Measurements from ENCODE around the gene PID1. TPM values are rescaled to one million over a fixed set of nuclear protein-coding genes. Genes with fewer than 3 reads are reported as not detected.

PID1 gene
- total RNA-seq, 1 donor from 2014 or later, result 1.4 TPM

GRCh38 chr2:229268626-229269025, 2.5 kb downstream of the PID1 start:
- Histone ChIP-seq H3K4me1 (no peaks in the 10 kb centered on the region), H3K9me3 (ENCODE audit: low read depth) (no peaks in the 10 kb centered on the region), H3K27ac (no peak overlapping the region), H3K27me3 (peaks cover 43% of the 10 kb centered on the region), H3K79me2 (ENCODE audit: low read depth) (no peaks in the 10 kb centered on the region), H3K4me3 (no peak overlapping the region), H3K9ac (no peak overlapping the region), H2AFZ (replicated peaks) (no peak overlapping the region), H4K20me1 (ENCODE audit: low read depth) (no peaks in the 10 kb centered on the region), H3K4me2 (no peak overlapping the region), H3K36me3 (no peaks in the 10 kb centered on the region), H3F3A (ENCODE audit: low read depth) (peaks cover 8% of the 10 kb centered on the region)
- peaks cover 7% of the 10 kb centered on the region for H3K27me3 Mint-ChIP-seq (ENCODE audit: insufficient read depth, low read depth)
- TF ChIP-seq EZH2 (IDR thresholded peaks at IDR 0.05), result no peak
- TF ChIP-seq EZH2phosphoT487 (IDR thresholded peaks at IDR 0.05), result no peak
- TF ChIP-seq CTCF (IDR thresholded peaks at IDR 0.05), result no peak
- no peak overlapping the region for H3K4me3 Mint-ChIP-seq
- no peaks in the 10 kb centered on the region for H3K9me3 Mint-ChIP-seq
- H3K27ac Mint-ChIP-seq, result no peak overlapping the region
- peaks cover 3% of the 10 kb centered on the region for H3K4me1 Mint-ChIP-seq
- DNase-seq (ENCODE audit: low spot score), result no peak
- no peaks in the 10 kb centered on the region for H3K36me3 Mint-ChIP-seq

DNA sequence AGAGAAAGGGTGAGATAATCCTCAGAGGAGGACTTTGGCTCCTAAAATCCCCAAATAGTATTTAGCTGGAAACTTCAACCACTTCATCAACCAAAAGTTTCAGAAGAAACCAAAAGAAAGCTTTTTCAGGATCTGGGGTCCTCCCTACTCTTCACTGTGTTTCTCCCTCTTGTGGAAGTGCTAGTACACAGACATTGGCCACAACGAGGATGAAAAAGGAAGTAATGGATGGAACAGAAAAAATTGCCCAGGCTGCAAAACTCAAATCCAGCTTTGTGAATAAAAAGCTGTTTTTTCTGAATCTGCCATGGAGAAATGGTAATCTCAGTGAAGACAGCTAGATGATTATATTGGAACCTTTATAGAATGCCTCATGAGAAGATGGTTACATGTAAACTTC, 4.0 kb downstream of the PID1 start:
- H3K79me2 ChIP-seq (ENCODE audit: low read depth), result no peaks in the 10 kb centered on the region
- TF ChIP-seq EZH2phosphoT487 (IDR thresholded peaks at IDR 0.05), result no peak
- no peak for TF ChIP-seq EZH2 (IDR thresholded peaks at IDR 0.05)
- no peak for TF ChIP-seq CTCF (IDR thresholded peaks at IDR 0.05)
- no peak overlapping the region for H3K27ac ChIP-seq
- no peaks in the 10 kb centered on the region for H4K20me1 ChIP-seq (ENCODE audit: low read depth)
- Mint-ChIP-seq H3K4me1 (no peaks in the 10 kb centered on the region), H3K36me3 (no peaks in the 10 kb centered on the region), H3K27me3 (ENCODE audit: insufficient read depth, low read depth) (no peaks in the 10 kb centered on the region), H3K27ac (no peak overlapping the region), H3K4me3 (no peak overlapping the region), H3K9me3 (no peaks in the 10 kb centered on the region)
- H3K4me3 ChIP-seq, result no peak overlapping the region
- H3F3A ChIP-seq (ENCODE audit: low read depth), result peaks cover 8% of the 10 kb centered on the region
- H3K27me3 ChIP-seq, result peaks cover 28% of the 10 kb centered on the region
- no peak overlapping the region for H3K4me2 ChIP-seq
- no peak overlapping the region for H2AFZ ChIP-seq (replicated peaks)
- no peak overlapping the region for H3K9ac ChIP-seq
- no peaks in the 10 kb centered on the region for H3K36me3 ChIP-seq
- no peaks in the 10 kb centered on the region for H3K9me3 ChIP-seq (ENCODE audit: low read depth)
- H3K4me1 ChIP-seq, result no peaks in the 10 kb centered on the region
- no peak for DNase-seq (ENCODE audit: low spot score)

GRCh38 chr2:229265727-229266126, 5.4 kb downstream of the PID1 start:
- DNase-seq (ENCODE audit: low spot score), result no peak
- Mint-ChIP-seq H3K4me3 (no peak overlapping the region), H3K9me3 (peaks cover 10% of the 10 kb centered on the region), H3K27ac (no peak overlapping the region), H3K36me3 (no peaks in the 10 kb centered on the region), H3K4me1 (no peaks in the 10 kb centered on the region), H3K27me3 (ENCODE audit: insufficient read depth, low read depth) (no peaks in the 10 kb centered on the region)
- H2AFZ ChIP-seq (replicated peaks), result no peak overlapping the region
- no peaks in the 10 kb centered on the region for H3K9me3 ChIP-seq (ENCODE audit: low read depth)
- H4K20me1 ChIP-seq (ENCODE audit: low read depth), result no peaks in the 10 kb centered on the region
- no peaks in the 10 kb centered on the region for H3K79me2 ChIP-seq (ENCODE audit: low read depth)
- H3F3A ChIP-seq (ENCODE audit: low read depth), result peaks cover 4% of the 10 kb centered on the region
- no peaks in the 10 kb centered on the region for H3K4me1 ChIP-seq
- TF ChIP-seq EZH2phosphoT487 (IDR thresholded peaks at IDR 0.05) (no peak), CTCF (IDR thresholded peaks at IDR 0.05) (no peak), EZH2 (IDR thresholded peaks at IDR 0.05) (no peak)
- no peak overlapping the region for H3K4me2 ChIP-seq
- H3K9ac ChIP-seq, result no peak overlapping the region
- no peak overlapping the region for H3K4me3 ChIP-seq
- H3K36me3 ChIP-seq, result no peaks in the 10 kb centered on the region
- no peak overlapping the region for H3K27ac ChIP-seq
- H3K27me3 ChIP-seq, result peaks cover 17% of the 10 kb centered on the region

All from neural progenitor cell (in vitro differentiated cells).